SK-N-MC (cell line): ENCODE results near the gene PARD3.

Experiments used
- DNase-seq: peaks from one replicate; pipeline ENCODE4 v3.0.0-alpha.2; 2011; ENCODE audit warnings: low read depth, low spot score
- H3K27ac ChIP-seq: fragments of 200-600 bp; sonication (generic); 2 replicates; pipeline ENCODE4 v1.5.1; 2016; ENCODE audit warnings: mixed run types
- H3K36me3 ChIP-seq: fragments of 200-600 bp; sonication (generic); 2 replicates; pipeline ENCODE4 v1.6.1; 2017; ENCODE audit warnings: antibody characterized with exemption, low read length, mixed read lengths; ENCODE audit not compliant: insufficient read depth
- H3K4me3 ChIP-seq: fragments of 200-600 bp; sonication (generic); 2 replicates; pipeline ENCODE4 v1.5.1; 2016
- H3K9ac ChIP-seq: fragments of 200-600 bp; sonication (generic); 2 replicates; pipeline ENCODE4 v1.8.0; 2017; ENCODE audit warnings: mixed run types, mixed read lengths; ENCODE audit not compliant: insufficient read length
- H3K9me3 ChIP-seq: fragments of 200-600 bp; sonication (generic); 2 replicates; pipeline ENCODE4 v1.6.1; 2017; ENCODE audit warnings: low read depth, mild to moderate bottlenecking, antibody characterized with exemption, low read length, moderate library complexity, mixed read lengths
- EZH2 ChIP-seq: fragments of 200-600 bp; sonication (generic); IDR thresholded peaks from one replicate; pipeline ENCODE4 v1.6.1; 2017; ENCODE audit warnings: antibody characterized with exemption
- FOXP2 ChIP-seq: optimal IDR thresholded peaks from 2 replicates; pipeline ENCODE3; 2011; ENCODE audit warnings: mild to moderate bottlenecking, moderate library complexity; ENCODE audit not compliant: insufficient read depth; ENCODE audit errors: extremely low read length, control extremely low read depth
- POLR2AphosphoS5 ChIP-seq: IDR thresholded peaks from 2 replicates; pipeline ENCODE4 v1.6.1; 2012; ENCODE audit warnings: mild to moderate bottlenecking, low read depth, low read length, borderline replicate concordance

PARD3 gene

DNA sequence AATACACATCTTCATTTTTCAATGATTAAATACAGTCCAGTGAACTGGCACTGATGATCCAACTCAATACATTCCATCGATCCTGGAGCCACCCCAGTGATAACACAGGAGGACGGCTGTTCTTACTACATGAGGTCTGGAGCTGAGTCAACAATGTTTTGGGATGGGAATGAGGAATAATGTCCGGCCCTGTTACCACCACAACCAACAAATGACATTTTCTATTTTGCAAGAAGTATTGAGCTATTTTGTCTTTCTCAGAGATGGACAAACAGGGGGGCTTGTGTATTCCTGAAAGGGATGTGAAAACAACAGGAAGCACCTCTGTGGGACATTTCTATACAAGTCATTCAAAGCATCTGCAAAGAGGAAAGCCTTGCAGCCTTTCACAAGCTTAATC, 249.2 kb downstream of the PARD3 start:
- no peak overlapping the region for H3K27ac ChIP-seq
- no peaks in the 10 kb centered on the region for H3K36me3 ChIP-seq
- no peak overlapping the region for H3K4me3 ChIP-seq
- H3K9ac ChIP-seq: no peak overlapping the region
- TF ChIP-seq POLR2AphosphoS5 (no peak), EZH2 (no peak), FOXP2 (no peak)
- DNase-seq: no peak
- H3K9me3 ChIP-seq: no peaks in the 10 kb centered on the region

DNA sequence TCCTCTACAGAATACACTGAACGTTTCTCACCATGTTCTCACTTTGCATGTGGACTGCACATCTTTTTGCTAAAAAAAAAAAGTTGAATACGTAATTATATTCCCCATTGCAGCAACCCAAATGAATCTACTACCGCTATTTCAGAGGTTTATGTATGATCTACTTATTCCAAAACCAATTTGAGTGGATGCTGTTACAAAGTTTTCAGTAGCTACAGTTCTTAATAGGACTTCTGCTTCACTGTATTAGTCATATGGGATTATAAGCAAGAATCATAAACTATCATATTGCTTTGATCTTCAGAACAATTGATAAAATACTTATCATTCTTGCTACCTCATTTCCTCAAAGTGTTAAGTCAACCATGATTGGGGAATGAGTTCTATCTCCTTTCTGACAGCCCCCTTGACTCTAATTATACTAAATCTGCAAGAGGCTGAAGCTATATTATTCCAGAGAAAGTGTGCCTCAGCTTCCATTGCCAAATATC, 257.0 kb downstream of the PARD3 start:
- Histone ChIP-seq H3K36me3 (no peaks in the 10 kb centered on the region), H3K9ac (no peak overlapping the region), H3K4me3 (no peak overlapping the region), H3K9me3 (no peaks in the 10 kb centered on the region), H3K27ac (no peak overlapping the region)
- TF ChIP-seq POLR2AphosphoS5 (no peak), EZH2 (no peak), FOXP2 (no peak)
- DNase-seq: no peak

DNA sequence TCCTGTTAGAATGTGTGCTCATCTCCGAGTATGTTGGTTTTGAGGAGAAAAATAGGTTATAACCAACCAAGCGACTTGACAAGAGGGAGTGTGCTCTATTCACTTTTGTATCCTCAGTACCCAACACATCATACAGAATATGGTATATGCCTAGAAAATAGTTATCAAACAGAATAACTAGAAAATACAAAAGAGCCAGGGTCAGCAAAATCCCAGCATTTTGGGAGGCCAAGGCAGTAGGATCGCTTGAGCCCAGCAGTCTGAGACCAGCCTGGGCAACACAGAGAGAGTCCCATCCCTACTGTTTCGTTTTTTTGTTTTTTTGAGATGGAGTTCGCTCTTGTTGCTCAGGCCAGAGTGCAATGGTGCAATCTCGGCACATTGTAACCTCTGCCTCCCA, 257.9 kb downstream of the PARD3 start:
- Histone ChIP-seq H3K4me3 (no peak overlapping the region), H3K9ac (no peak overlapping the region), H3K36me3 (no peaks in the 10 kb centered on the region), H3K27ac (no peak overlapping the region), H3K9me3 (no peaks in the 10 kb centered on the region)
- DNase-seq: no peak
- TF ChIP-seq FOXP2 (no peak), POLR2AphosphoS5 (no peak), EZH2 (no peak)

DNA sequence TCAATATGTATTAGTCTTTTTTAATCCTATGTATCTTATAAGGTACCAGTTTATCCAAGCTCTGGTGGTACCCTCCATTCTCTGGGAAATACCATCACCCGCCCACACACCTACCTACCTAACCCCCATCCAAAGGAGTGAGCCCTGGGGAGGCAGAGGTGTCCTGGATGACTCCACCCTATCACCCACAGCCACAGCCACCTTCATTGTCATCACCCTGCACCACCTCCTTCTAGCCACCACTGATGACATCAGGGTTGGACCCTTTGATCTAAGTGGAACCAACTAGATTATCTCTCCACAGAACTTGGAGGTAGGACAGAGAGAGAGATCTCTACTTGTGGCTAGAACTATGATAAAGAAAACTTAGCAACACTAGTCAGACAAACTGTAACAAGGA, 259.4 kb downstream of the PARD3 start:
- no peak for TF ChIP-seq FOXP2
- no peak for TF ChIP-seq EZH2
- no peak for TF ChIP-seq POLR2AphosphoS5
- Histone ChIP-seq H3K4me3 (no peak overlapping the region), H3K9ac (no peak overlapping the region), H3K36me3 (no peaks in the 10 kb centered on the region), H3K27ac (no peak overlapping the region), H3K9me3 (no peaks in the 10 kb centered on the region)
- no peak for DNase-seq

DNA sequence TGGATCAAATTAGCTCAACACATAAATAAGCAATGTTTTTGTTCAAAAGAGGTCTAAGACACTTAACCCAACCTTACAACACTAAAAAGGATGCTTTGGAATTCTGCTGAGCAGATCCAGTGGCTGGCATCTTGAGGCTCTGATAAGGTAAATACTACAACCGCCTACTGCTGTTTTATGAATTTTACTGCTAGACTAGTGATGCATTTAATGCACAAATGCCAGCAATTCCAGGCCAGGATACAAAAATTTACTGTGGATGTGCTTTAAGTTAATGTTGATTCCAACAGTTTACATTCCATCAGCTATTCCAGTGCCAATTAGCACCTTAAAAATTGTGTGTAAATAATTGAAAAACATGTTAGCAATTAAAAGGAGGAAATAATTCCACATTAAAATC, 261.3 kb downstream of the PARD3 start:
- no peak overlapping the region for H3K9ac ChIP-seq
- no peak overlapping the region for H3K4me3 ChIP-seq
- H3K27ac ChIP-seq: no peak overlapping the region
- TF ChIP-seq EZH2 (no peak), FOXP2 (no peak), POLR2AphosphoS5 (no peak)
- H3K36me3 ChIP-seq: no peaks in the 10 kb centered on the region
- DNase-seq: no peak
- H3K9me3 ChIP-seq: no peaks in the 10 kb centered on the region

DNA sequence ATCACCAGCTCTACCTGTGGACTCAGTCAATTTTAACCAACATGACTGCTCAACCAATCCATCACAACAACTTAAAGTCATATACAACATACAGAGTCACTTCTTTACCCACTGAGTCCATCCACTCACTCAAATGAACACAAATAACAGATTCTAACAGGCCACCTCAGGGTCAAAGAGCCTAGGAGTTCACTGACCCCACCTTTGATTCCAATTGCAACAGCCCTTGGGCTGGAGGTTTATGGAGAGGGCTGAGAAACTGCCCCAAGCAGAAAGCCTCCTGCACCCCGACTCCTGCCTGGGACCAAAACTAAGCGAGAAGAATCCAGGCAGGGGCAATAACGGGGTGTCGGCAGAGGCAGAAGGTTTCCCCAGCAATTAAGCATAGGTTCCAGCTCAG, 263.8 kb downstream of the PARD3 start:
- no peak overlapping the region for H3K4me3 ChIP-seq
- H3K36me3 ChIP-seq: no peaks in the 10 kb centered on the region
- no peak overlapping the region for H3K27ac ChIP-seq
- no peak overlapping the region for H3K9ac ChIP-seq
- no peak for DNase-seq
- H3K9me3 ChIP-seq: no peaks in the 10 kb centered on the region
- TF ChIP-seq FOXP2: no peak
- TF ChIP-seq EZH2: no peak
- no peak for TF ChIP-seq POLR2AphosphoS5

DNA sequence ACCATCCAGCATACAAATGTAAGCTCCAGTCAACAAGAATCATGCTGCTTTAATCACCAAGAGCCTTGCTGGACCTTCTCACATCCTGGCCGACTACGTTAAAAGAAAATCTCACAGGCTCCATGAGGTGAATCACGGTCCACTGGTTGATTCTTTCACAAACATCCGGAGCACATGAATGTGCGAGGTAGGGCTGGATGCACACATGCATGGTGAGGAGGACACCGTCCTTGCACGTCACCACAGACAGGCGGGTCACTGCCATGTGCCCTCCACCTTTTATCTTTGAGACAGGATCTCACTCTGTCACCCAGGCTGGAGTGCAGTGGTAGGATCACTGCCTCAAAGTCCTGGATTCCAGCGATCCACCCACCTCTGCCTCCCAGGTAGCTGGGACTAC, 265.1 kb downstream of the PARD3 start:
- TF ChIP-seq EZH2 (no peak), POLR2AphosphoS5 (no peak), FOXP2 (no peak)
- DNase-seq: no peak
- no peak overlapping the region for H3K4me3 ChIP-seq
- no peaks in the 10 kb centered on the region for H3K9me3 ChIP-seq
- no peaks in the 10 kb centered on the region for H3K36me3 ChIP-seq
- H3K9ac ChIP-seq: no peak overlapping the region
- H3K27ac ChIP-seq: no peak overlapping the region

DNA sequence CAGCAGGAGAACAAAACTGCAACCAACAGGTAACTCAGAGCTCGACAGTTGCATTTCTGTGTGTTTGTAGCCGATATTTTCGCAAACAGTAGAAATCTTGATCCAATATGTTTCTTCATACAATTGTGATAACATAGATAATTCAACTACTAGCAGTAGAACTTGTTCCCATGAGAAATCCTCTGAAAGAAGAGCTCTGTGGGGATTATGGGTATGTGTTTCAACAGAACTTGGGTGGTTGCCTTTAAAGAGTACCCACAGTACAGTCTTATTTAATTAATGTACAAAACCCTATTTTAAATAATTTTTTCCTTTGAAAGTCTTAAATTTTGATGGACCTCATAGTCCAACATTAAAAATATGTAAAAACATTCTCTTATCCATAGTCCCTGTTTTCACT, 266.1 kb downstream of the PARD3 start:
- Histone ChIP-seq H3K9me3 (no peaks in the 10 kb centered on the region), H3K36me3 (no peaks in the 10 kb centered on the region), H3K27ac (no peak overlapping the region)

DNA sequence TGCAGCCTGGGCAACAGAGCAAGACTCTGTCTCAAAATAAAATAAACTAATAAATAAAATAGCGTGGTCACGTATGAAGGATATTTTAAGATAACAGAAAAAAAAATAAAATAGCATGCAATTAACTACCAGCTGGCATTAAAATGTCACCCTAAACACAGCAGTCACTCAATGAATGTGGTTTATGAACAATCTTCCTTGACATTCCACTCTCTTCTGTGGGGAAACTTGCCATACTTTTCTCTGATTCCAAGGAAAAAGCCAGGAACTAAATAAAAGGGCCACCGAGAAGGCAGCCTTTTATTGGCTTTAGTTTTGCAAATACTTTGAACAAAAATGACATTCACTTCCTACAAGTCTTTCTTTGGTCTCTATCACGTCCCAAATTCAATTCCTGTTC, 266.6 kb downstream of the PARD3 start:
- H3K9ac ChIP-seq: no peak overlapping the region
- no peak overlapping the region for H3K27ac ChIP-seq
- DNase-seq: no peak
- no peaks in the 10 kb centered on the region for H3K9me3 ChIP-seq
- H3K36me3 ChIP-seq: no peaks in the 10 kb centered on the region
- no peak for TF ChIP-seq FOXP2
- no peak for TF ChIP-seq EZH2
- no peak for TF ChIP-seq POLR2AphosphoS5
- H3K4me3 ChIP-seq: no peak overlapping the region

More for the DNA sequence above, 266.1 kb downstream of the PARD3 start:
- TF ChIP-seq POLR2AphosphoS5 (no peak), EZH2 (no peak), FOXP2 (no peak)
- Histone ChIP-seq H3K4me3 (no peak overlapping the region), H3K9ac (no peak overlapping the region)
- no peak for DNase-seq

DNA sequence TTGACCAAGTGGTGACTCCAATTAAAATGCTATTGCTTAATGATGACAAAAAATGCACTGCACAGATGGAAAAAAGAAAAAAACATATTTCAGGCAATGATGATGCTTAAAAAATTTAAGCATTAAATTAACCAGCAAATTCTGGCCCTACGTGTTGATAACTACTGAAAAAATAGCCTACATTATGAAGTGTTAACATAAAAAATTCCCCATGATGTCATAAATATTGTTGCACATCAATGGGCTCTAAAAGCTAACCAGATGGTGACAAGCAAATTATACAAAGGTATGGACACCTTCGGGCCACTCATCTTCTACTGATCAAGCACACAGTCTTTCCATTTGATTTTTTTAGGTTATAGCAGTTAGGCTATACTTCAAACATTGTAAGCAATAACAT, 267.4 kb downstream of the PARD3 start:
- Histone ChIP-seq H3K36me3 (no peaks in the 10 kb centered on the region), H3K27ac (no peak overlapping the region), H3K4me3 (no peak overlapping the region), H3K9me3 (no peaks in the 10 kb centered on the region), H3K9ac (no peak overlapping the region)
- no peak for DNase-seq
- TF ChIP-seq FOXP2 (no peak), EZH2 (no peak), POLR2AphosphoS5 (no peak)
